DND-41 (cell line): ENCODE results near the gene LMO7.

Source experiments
- ATAC-seq: fragments of 200-7000 bp; cut with Tn5 transposase; 3 replicates; pipeline ENCODE4 v1.9.1; 2021; ENCODE audit warnings: low read depth; ENCODE audit not compliant: insufficient read depth
- DNase-seq: peaks from one replicate; pipeline ENCODE4 v3.0.0-alpha.2; 2020
- H2AFZ ChIP-seq: 2 replicates; pipeline ENCODE4 v1.6.0; 2012; ENCODE audit warnings: low read depth, low read length
- H3K27ac ChIP-seq: 2 replicates; pipeline ENCODE4 v1.5.1; 2012; ENCODE audit warnings: low read length, inconsistent platforms
- H3K27me3 ChIP-seq: fragments of 200-600 bp; sonication (generic); 2 replicates; pipeline ENCODE4 v1.6.0; 2012; ENCODE audit warnings: low read length, mild to moderate bottlenecking, inconsistent platforms; ENCODE audit not compliant: insufficient read depth, poor library complexity
- H3K36me3 ChIP-seq: 2 replicates; pipeline ENCODE4 v1.5.1; 2012; ENCODE audit warnings: low read length, inconsistent platforms; ENCODE audit not compliant: insufficient read depth
- H3K4me1 ChIP-seq: 2 replicates; pipeline ENCODE4 v1.5.1; 2012; ENCODE audit warnings: mild to moderate bottlenecking, low read length; ENCODE audit not compliant: insufficient read depth
- H3K4me2 ChIP-seq: 2 replicates; pipeline ENCODE4 v1.6.0; 2012; ENCODE audit warnings: mild to moderate bottlenecking, moderate library complexity, low read length, inconsistent platforms; ENCODE audit not compliant: insufficient read depth
- H3K4me3 ChIP-seq, 2 experiments: fragments of 200-600 bp in 1 of 2; shearing (Covaris generic) in 1 of 2; 2 replicates each; pipeline ENCODE4 v1.5.1; 2012 to 2016; ENCODE audit warnings: inconsistent platforms in 2 of 2, low read length in 2 of 2, mild to moderate bottlenecking in 2 of 2, low read depth in 1 of 2, moderate library complexity in 1 of 2
- H3K79me2 ChIP-seq: 2 replicates; pipeline ENCODE4 v1.6.0; 2012; ENCODE audit warnings: low read length, inconsistent platforms; ENCODE audit not compliant: insufficient read depth
- H3K9ac ChIP-seq: 2 replicates; pipeline ENCODE4 v1.6.0; 2012; ENCODE audit warnings: low read depth, mild to moderate bottlenecking, inconsistent platforms, low read length, moderate library complexity
- H3K9me3 ChIP-seq: 2 replicates; pipeline ENCODE4 v1.5.1; 2012; ENCODE audit warnings: low read length, moderate library complexity, mild to moderate bottlenecking, inconsistent platforms; ENCODE audit not compliant: insufficient read depth, severe bottlenecking
- H4K20me1 ChIP-seq: 2 replicates; pipeline ENCODE4 v1.6.0; 2012; ENCODE audit warnings: low read length; ENCODE audit not compliant: insufficient read depth
- EZH2 ChIP-seq: IDR thresholded peaks from 3 replicates; pipeline ENCODE4 v1.6.1; 2012; ENCODE audit warnings: borderline replicate concordance, low read depth, mild to moderate bottlenecking, moderate library complexity, low read length, inconsistent platforms; ENCODE audit not compliant: severe bottlenecking
- TF ChIP-seq, protein P1 (sequence below): IDR thresholded peaks from 2 replicates; pipeline ENCODE4 v1.5.1; 2012; ENCODE audit warnings: borderline replicate concordance, low read length, moderate library complexity, mild to moderate bottlenecking; ENCODE audit not compliant: poor library complexity, severe bottlenecking; ENCODE audit errors: extremely low read depth

The LMO7 gene

DNA sequence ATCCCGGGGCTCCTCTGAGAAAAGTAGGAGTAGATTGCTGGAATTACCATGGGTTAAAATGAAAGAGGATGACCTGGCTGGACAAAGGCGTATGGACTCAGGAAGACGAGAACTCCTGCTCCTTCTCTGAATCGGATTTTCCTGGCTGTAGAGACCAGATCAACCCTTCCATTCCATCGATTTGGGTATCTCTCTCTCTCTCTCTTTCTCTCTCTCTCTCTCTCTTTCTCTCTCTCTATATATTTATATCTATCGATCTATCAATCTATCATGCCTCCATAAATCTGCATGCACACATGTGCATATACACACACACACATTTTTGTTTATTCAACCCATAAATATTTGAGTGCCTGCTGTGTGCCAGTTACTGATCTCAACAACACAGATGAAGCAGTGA is 234.9 kb downstream of the LMO7 start:
- H3K4me3 ChIP-seq = no peak overlapping the region
- no peaks in the 10 kb centered on the region for H3K4me1 ChIP-seq
- H3K9me3 ChIP-seq = no peaks in the 10 kb centered on the region
- no peak for DNase-seq
- no peak overlapping the region for H3K9ac ChIP-seq
- ATAC-seq = no peak
- peaks cover 2% of the 10 kb centered on the region for H3K27me3 ChIP-seq
- no peaks in the 10 kb centered on the region for H3K36me3 ChIP-seq
- no peak overlapping the region for H2AFZ ChIP-seq
- H3K27ac ChIP-seq = no peak overlapping the region
- H4K20me1 ChIP-seq = no peaks in the 10 kb centered on the region
- H3K4me2 ChIP-seq = no peak overlapping the region
- H3K79me2 ChIP-seq = no peaks in the 10 kb centered on the region
- TF ChIP-seq, protein P1, sequence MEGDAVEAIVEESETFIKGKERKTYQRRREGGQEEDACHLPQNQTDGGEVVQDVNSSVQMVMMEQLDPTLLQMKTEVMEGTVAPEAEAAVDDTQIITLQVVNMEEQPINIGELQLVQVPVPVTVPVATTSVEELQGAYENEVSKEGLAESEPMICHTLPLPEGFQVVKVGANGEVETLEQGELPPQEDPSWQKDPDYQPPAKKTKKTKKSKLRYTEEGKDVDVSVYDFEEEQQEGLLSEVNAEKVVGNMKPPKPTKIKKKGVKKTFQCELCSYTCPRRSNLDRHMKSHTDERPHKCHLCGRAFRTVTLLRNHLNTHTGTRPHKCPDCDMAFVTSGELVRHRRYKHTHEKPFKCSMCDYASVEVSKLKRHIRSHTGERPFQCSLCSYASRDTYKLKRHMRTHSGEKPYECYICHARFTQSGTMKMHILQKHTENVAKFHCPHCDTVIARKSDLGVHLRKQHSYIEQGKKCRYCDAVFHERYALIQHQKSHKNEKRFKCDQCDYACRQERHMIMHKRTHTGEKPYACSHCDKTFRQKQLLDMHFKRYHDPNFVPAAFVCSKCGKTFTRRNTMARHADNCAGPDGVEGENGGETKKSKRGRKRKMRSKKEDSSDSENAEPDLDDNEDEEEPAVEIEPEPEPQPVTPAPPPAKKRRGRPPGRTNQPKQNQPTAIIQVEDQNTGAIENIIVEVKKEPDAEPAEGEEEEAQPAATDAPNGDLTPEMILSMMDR = no peak
- TF ChIP-seq EZH2 = no peak

DNA sequence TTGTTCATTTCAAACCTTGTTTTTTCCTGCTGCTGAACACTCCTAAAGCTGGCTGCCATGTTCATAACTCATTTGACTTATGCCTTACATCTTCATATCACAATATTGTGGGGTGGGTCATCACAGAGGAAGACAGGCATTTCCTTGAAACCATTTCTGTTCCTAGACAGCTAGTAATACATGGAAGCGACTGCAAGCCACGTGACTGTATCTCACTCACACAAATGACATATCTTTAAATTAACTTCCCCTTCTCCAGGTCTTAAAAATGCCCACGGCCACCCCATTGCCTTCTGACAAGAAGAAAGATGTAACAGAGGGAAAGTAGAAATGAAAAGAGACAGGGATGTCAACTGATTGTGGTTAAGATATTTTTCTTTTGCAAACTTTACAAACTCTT is 236.8 kb downstream of the LMO7 start:
- TF ChIP-seq, protein P1 = no peak
- no peak for TF ChIP-seq EZH2
- H3K4me1 ChIP-seq = no peaks in the 10 kb centered on the region
- H3K27me3 ChIP-seq = peaks cover 3% of the 10 kb centered on the region
- no peaks in the 10 kb centered on the region for H4K20me1 ChIP-seq
- no peak for ATAC-seq
- no peaks in the 10 kb centered on the region for H3K36me3 ChIP-seq
- DNase-seq = no peak
- no peak overlapping the region for H2AFZ ChIP-seq
- H3K4me3 ChIP-seq = no peak overlapping the region
- H3K9me3 ChIP-seq = no peaks in the 10 kb centered on the region
- no peak overlapping the region for H3K4me2 ChIP-seq
- H3K79me2 ChIP-seq = no peaks in the 10 kb centered on the region
- no peak overlapping the region for H3K9ac ChIP-seq
- no peak overlapping the region for H3K27ac ChIP-seq

DNA sequence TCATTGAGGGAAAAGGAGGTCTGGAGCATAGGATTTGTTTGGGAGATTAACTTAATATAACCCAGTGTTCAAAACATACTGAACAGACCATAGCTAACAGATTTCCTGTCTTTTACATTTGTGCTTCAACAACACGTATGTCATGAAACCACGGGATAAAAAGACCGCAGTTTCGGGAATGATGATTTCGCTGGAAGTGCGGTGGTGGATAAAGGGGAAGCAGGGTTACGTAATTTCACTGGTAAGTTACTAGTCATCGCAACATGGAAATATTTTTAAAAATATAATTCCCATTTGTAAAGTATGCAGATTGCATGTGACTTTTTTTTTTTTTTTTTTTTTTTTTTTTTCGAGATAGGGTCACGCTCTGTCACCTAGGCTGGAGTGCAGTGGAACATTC is 237.4 kb downstream of the LMO7 start:
- no peaks in the 10 kb centered on the region for H3K4me1 ChIP-seq
- H3K79me2 ChIP-seq = no peaks in the 10 kb centered on the region
- no peak for TF ChIP-seq EZH2
- TF ChIP-seq, protein P1 = no peak
- no peak overlapping the region for H3K9ac ChIP-seq
- ATAC-seq = no peak
- H3K27ac ChIP-seq = no peak overlapping the region
- no peaks in the 10 kb centered on the region for H3K9me3 ChIP-seq
- H2AFZ ChIP-seq = no peak overlapping the region
- no peak overlapping the region for H3K4me2 ChIP-seq
- H3K36me3 ChIP-seq = no peaks in the 10 kb centered on the region
- no peaks in the 10 kb centered on the region for H4K20me1 ChIP-seq
- H3K27me3 ChIP-seq = peaks cover 3% of the 10 kb centered on the region
- no peak overlapping the region for H3K4me3 ChIP-seq
- no peak for DNase-seq

DNA sequence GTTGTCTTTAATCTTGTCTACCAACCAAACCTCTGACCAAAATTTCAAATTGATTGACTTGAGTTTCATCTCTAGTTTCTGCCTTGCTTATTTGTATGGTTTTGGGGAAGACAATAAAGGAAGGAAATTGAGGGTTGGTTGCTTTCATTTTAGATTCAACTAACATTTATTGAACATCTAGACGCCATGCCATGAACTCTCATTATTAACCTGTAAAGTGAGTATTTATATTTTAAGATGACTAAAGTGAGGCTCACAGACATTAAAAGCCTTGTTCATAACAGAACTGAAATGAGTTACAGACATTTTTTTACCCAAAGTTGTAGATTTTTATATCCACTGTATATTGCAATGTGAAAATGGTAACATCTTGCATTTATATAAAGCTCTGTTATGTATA is 239.3 kb downstream of the LMO7 start:
- no peak overlapping the region for H2AFZ ChIP-seq
- H3K27me3 ChIP-seq = peaks cover 3% of the 10 kb centered on the region
- no peak overlapping the region for H3K4me3 ChIP-seq
- H3K4me1 ChIP-seq = no peaks in the 10 kb centered on the region
- DNase-seq (no peak), ATAC-seq (no peak)
- TF ChIP-seq EZH2 = no peak
- TF ChIP-seq, protein P1 = no peak
- no peaks in the 10 kb centered on the region for H3K9me3 ChIP-seq
- H3K36me3 ChIP-seq = no peaks in the 10 kb centered on the region
- no peak overlapping the region for H3K9ac ChIP-seq
- no peaks in the 10 kb centered on the region for H4K20me1 ChIP-seq
- no peaks in the 10 kb centered on the region for H3K79me2 ChIP-seq
- no peak overlapping the region for H3K27ac ChIP-seq
- no peak overlapping the region for H3K4me2 ChIP-seq
